SK-N-SH (cell line): ENCODE results near the gene ACACA. TPM values are rescaled to one million over a fixed set of nuclear protein-coding genes. Genes with fewer than 3 reads are reported as not detected.

Source experiments
- CTCF ChIA-PET: fragments of 300-600, 350-600 bp; formaldehyde crosslinking; extraction: SDS; loops from one replicate; lab custom pipeline; 2021; lab: Yijun Ruan, JAX
- POLR2A ChIA-PET: fragments of 350-600 bp; sonication (Branson Sonifier 250); formaldehyde crosslinking; extraction: SDS; loops from one replicate; lab custom pipeline; 2020; ENCODE audit warnings: antibody characterized with exemption, inconsistent platforms; lab: Yijun Ruan, JAX
- DNase-seq: peaks from one replicate; pipeline ENCODE4 v3.0.0; 2012
- H2AFZ ChIP-seq: fragments of 200-600 bp; sonication (generic); 2 replicates; pipeline ENCODE4 v1.8.1; 2016; ENCODE audit warnings: antibody characterized with exemption, mild to moderate bottlenecking, low read depth
- H3F3A ChIP-seq: fragments of 200-600 bp; sonication (generic); replicated peaks from 2 replicates; pipeline ENCODE3; 2016; ENCODE audit warnings: antibody characterized with exemption, mild to moderate bottlenecking; ENCODE audit not compliant: insufficient read depth
- H3K27ac ChIP-seq, 2 experiments: fragments of 200-500 bp in 1 of 2; fragments of 200-600 bp in 1 of 2; sonication (Bioruptor generic) in 1 of 2; sonication (generic), shearing (Covaris generic) in 1 of 2; 2 replicates each; pipeline versions ENCODE4 v1.5.1 to v1.6.1; 2014 to 2016; ENCODE audit warnings: low read depth in 2 of 2, inconsistent platforms in 1 of 2, low read length in 1 of 2, mild to moderate bottlenecking in 1 of 2, mixed read lengths in 1 of 2
- H3K27me3 ChIP-seq: fragments of 200-600 bp; sonication (generic), shearing (Covaris generic); 2 replicates; pipeline ENCODE4 v1.6.1; 2016; ENCODE audit warnings: mixed run types; ENCODE audit not compliant: insufficient read depth
- H3K36me3 ChIP-seq, 2 experiments: fragments of 200-500 bp in 1 of 2; fragments of 200-600 bp in 1 of 2; sonication (Bioruptor generic) in 1 of 2; sonication (generic) in 1 of 2; replicated peaks in 1 of 2; 2 replicates each; pipeline versions ENCODE3 to v1.5.1; 2014 to 2016; ENCODE audit warnings: low read length in 1 of 2, mild to moderate bottlenecking in 1 of 2; ENCODE audit not compliant: insufficient read depth in 2 of 2, control insufficient read depth in 1 of 2
- H3K4me1 ChIP-seq, 2 experiments: fragments of 200-500 bp in 1 of 2; fragments of 200-600 bp in 1 of 2; sonication (Bioruptor generic) in 1 of 2; sonication (generic), shearing (Covaris generic) in 1 of 2; 2 replicates each; pipeline versions ENCODE4 v1.5.1 to v1.6.1; 2014 to 2016; ENCODE audit warnings: low read depth in 1 of 2, low read length in 1 of 2, mixed run types in 1 of 2; ENCODE audit not compliant: insufficient read depth in 2 of 2, control insufficient read depth in 1 of 2
- H3K4me2 ChIP-seq: fragments of 200-600 bp; sonication (generic), shearing (Covaris generic); 2 replicates; pipeline ENCODE4 v1.6.1; 2017; ENCODE audit warnings: mixed run types
- H3K4me3 ChIP-seq, 2 experiments: fragments of 200-500 bp in 1 of 2; fragments of 200-600 bp in 1 of 2; sonication (Bioruptor generic) in 1 of 2; sonication (generic), shearing (Covaris generic) in 1 of 2; 2 replicates each; pipeline versions ENCODE4 v1.5.1 to v1.8.1; 2014 to 2016; ENCODE audit warnings: low read depth in 2 of 2, inconsistent platforms in 1 of 2, low read length in 1 of 2, mild to moderate bottlenecking in 1 of 2, mixed read lengths in 1 of 2, moderate library complexity in 1 of 2
- H3K79me2 ChIP-seq: fragments of 200-600 bp; sonication (generic); 2 replicates; pipeline ENCODE4 v1.8.1; 2017; ENCODE audit warnings: mild to moderate bottlenecking; ENCODE audit not compliant: insufficient read depth
- H3K9ac ChIP-seq: fragments of 200-600 bp; sonication (generic); 2 replicates; pipeline ENCODE4 v1.6.1; 2017; ENCODE audit warnings: mixed run types
- H3K9me2 ChIP-seq: fragments of 200-600 bp; sonication (generic); 2 replicates; pipeline ENCODE4 v1.6.1; 2017; ENCODE audit warnings: mixed run types
- H3K9me3 ChIP-seq: fragments of 200-600 bp; sonication (generic); 2 replicates; pipeline ENCODE4 v1.6.1; 2017; ENCODE audit warnings: mixed run types, mild to moderate bottlenecking, moderate library complexity
- H4K20me1 ChIP-seq: fragments of 200-600 bp; sonication (generic); 2 replicates; pipeline ENCODE4 v1.6.1; 2017; ENCODE audit warnings: mild to moderate bottlenecking, mixed run types; ENCODE audit not compliant: insufficient read depth
- ELF1 ChIP-seq: IDR thresholded peaks from 2 replicates; pipeline ENCODE4 v1.4.0; 2012
- EP300 ChIP-seq, 2 experiments: IDR thresholded peaks; 2 replicates each; pipeline versions ENCODE4 v1.4.0 to v1.6.1; 2012; ENCODE audit warnings: borderline replicate concordance in 1 of 2, low read depth in 1 of 2, low read length in 1 of 2
- EZH2phosphoT487 ChIP-seq: fragments of 200-600 bp; sonication (generic); IDR thresholded peaks from 2 replicates; pipeline ENCODE4 v1.6.1; 2017; ENCODE audit warnings: low read depth, mixed run types, mild to moderate bottlenecking, antibody characterized with exemption, moderate library complexity, borderline replicate concordance
- FOSL2 ChIP-seq: IDR thresholded peaks from 2 replicates; pipeline ENCODE4 v1.4.0; 2012; ENCODE audit warnings: low read depth, mild to moderate bottlenecking, moderate library complexity, borderline replicate concordance
- NFIC ChIP-seq: IDR thresholded peaks from 2 replicates; pipeline ENCODE4 v1.4.0; 2012; ENCODE audit warnings: borderline replicate concordance
- NRF1 ChIP-seq: IDR thresholded peaks from 2 replicates; pipeline ENCODE4 v1.6.1; 2012; ENCODE audit warnings: low read depth, mild to moderate bottlenecking, low read length
- RAD21 ChIP-seq: IDR thresholded peaks from 2 replicates; pipeline ENCODE4 v1.6.1; 2012; ENCODE audit warnings: mild to moderate bottlenecking, low read length
- REST ChIP-seq: IDR thresholded peaks from 2 replicates; pipeline ENCODE4 v1.6.1; 2012; ENCODE audit warnings: mild to moderate bottlenecking, low read depth, low read length, moderate library complexity
- RFX5 ChIP-seq: IDR thresholded peaks from 2 replicates; pipeline ENCODE4 v1.6.1; 2012; ENCODE audit warnings: mild to moderate bottlenecking, improper control_type of control experiment, low read length
- TAF1 ChIP-seq: IDR thresholded peaks from 2 replicates; pipeline ENCODE4 v1.6.1; 2012; ENCODE audit warnings: low read depth, mild to moderate bottlenecking, low read length, moderate library complexity, borderline replicate concordance
- YY1 ChIP-seq: IDR thresholded peaks from 2 replicates; pipeline ENCODE4 v1.4.0; 2012; ENCODE audit warnings: low read depth, mild to moderate bottlenecking
- WGBS: methylation state at CpG from one replicate; pipeline ENCODE4 v1.1.6; 2017; ENCODE audit warnings: low lambda C conversion rate; 5-methylcytosine and 5-hydroxymethylcytosine counted together
- polyA plus RNA-seq, 3 experiments: library from polyadenylated mRNA; depleted of rRNA; stranded (reverse); fragments of >200 nt; gene quantifications; 2 replicates each; pipeline ENCODE4 v1.2.3, GENCODE V29; 2012
- TF ChIP-seq, protein P1 (sequence below): fragments of 150-350 bp; IDR thresholded peaks from 2 replicates; pipeline ENCODE4 v1.6.1; 2017; ENCODE audit warnings: antibody characterized with exemption, low read length, low read depth, borderline replicate concordance
- TF ChIP-seq, protein P2 (sequence below): IDR thresholded peaks from 2 replicates; pipeline ENCODE4; 2012
- TF ChIP-seq, protein P3 (sequence below): IDR thresholded peaks from 2 replicates; pipeline ENCODE4 v1.4.0; 2012; ENCODE audit warnings: low read depth, borderline replicate concordance
- TF ChIP-seq, protein P4 (sequence below): IDR thresholded peaks from 2 replicates; pipeline ENCODE4 v1.4.0; 2012; ENCODE audit warnings: low read depth

ACACA gene
- polyA plus RNA-seq, 1 of the 3 experiments (the other 2 are of a cell fraction): 27.2 TPM

- H3K36me3 ChIP-seq: peaks cover 29 to 53% of the 10 kb centered on the region in 2 experiments
- H3K4me2 ChIP-seq: no peak overlapping the region
- TF ChIP-seq FOSL2 (no peak), TAF1 (no peak), EZH2phosphoT487 (no peak), ELF1 (no peak), NRF1 (no peak)
- TF ChIP-seq, protein P1, sequence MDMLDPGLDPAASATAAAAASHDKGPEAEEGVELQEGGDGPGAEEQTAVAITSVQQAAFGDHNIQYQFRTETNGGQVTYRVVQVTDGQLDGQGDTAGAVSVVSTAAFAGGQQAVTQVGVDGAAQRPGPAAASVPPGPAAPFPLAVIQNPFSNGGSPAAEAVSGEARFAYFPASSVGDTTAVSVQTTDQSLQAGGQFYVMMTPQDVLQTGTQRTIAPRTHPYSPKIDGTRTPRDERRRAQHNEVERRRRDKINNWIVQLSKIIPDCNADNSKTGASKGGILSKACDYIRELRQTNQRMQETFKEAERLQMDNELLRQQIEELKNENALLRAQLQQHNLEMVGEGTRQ: no peak
- TF ChIP-seq, protein P2, sequence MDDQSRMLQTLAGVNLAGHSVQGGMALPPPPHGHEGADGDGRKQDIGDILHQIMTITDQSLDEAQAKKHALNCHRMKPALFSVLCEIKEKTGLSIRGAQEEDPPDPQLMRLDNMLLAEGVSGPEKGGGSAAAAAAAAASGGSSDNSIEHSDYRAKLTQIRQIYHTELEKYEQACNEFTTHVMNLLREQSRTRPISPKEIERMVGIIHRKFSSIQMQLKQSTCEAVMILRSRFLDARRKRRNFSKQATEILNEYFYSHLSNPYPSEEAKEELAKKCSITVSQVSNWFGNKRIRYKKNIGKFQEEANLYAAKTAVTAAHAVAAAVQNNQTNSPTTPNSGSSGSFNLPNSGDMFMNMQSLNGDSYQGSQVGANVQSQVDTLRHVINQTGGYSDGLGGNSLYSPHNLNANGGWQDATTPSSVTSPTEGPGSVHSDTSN: no peak
- TF ChIP-seq, protein P3, sequence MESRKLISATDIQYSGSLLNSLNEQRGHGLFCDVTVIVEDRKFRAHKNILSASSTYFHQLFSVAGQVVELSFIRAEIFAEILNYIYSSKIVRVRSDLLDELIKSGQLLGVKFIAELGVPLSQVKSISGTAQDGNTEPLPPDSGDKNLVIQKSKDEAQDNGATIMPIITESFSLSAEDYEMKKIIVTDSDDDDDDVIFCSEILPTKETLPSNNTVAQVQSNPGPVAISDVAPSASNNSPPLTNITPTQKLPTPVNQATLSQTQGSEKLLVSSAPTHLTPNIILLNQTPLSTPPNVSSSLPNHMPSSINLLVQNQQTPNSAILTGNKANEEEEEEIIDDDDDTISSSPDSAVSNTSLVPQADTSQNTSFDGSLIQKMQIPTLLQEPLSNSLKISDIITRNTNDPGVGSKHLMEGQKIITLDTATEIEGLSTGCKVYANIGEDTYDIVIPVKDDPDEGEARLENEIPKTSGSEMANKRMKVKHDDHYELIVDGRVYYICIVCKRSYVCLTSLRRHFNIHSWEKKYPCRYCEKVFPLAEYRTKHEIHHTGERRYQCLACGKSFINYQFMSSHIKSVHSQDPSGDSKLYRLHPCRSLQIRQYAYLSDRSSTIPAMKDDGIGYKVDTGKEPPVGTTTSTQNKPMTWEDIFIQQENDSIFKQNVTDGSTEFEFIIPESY: no peak
- no peak for DNase-seq
- H3K9me2 ChIP-seq: no peaks in the 10 kb centered on the region
- WGBS: 75% methylated on average over 3 of the region's 3 CpGs
- no peaks in the 10 kb centered on the region for H3K9me3 ChIP-seq
- no peak overlapping the region for H3K27ac ChIP-seq
- no peaks in the 10 kb centered on the region for H3K79me2 ChIP-seq
- peaks cover 11% of the 10 kb centered on the region for H3F3A ChIP-seq
- H3K4me3 ChIP-seq: no peak overlapping the region
- H2AFZ ChIP-seq: no peak overlapping the region
- peaks cover 3 to 9% of the 10 kb centered on the region in 2 experiments; a peak in 2 of 4 replicates for H3K4me1 ChIP-seq
- H4K20me1 ChIP-seq: no peaks in the 10 kb centered on the region
- H3K27me3 ChIP-seq: no peaks in the 10 kb centered on the region
- CTCF ChIA-PET: no interaction called here
- POLR2A ChIA-PET: no interaction called here
- H3K9ac ChIP-seq: no peak overlapping the region
Measured at GRCh38 chr17:37187262-37187661, 219.4 kb downstream of the ACACA start.

- WGBS: 80% methylated on average over 6 of the region's 6 CpGs
- POLR2A ChIA-PET: no interaction called here
Measured at GRCh38 chr17:37182786-37183465, 223.7 kb downstream of the ACACA start.

More at GRCh38 chr17:37182786-37183465, 223.7 kb downstream of the ACACA start:
- peaks cover 9 to 22% of the 10 kb centered on the region in 2 experiments for H3K4me1 ChIP-seq
- TF ChIP-seq, protein P4, sequence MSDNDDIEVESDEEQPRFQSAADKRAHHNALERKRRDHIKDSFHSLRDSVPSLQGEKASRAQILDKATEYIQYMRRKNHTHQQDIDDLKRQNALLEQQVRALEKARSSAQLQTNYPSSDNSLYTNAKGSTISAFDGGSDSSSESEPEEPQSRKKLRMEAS: no peak
- no peak for TF ChIP-seq RFX5
- TF ChIP-seq REST: no peak
- TF ChIP-seq YY1: no peak
- TF ChIP-seq EP300 (IDR thresholded peaks at IDR 0.05; ENCODE audit: borderline replicate concordance in 1 of 2, low read depth in 1 of 2, low read length in 1 of 2): no peak
- no peak for TF ChIP-seq NFIC
- no peak for TF ChIP-seq ELF1
- TF ChIP-seq EZH2phosphoT487: no peak
- no peak for TF ChIP-seq RAD21
- no peak for DNase-seq
- H3K27ac ChIP-seq: no peak overlapping the region
- no peaks in the 10 kb centered on the region for H3K9me2 ChIP-seq
- H4K20me1 ChIP-seq: no peaks in the 10 kb centered on the region
- no peak overlapping the region for H3K9ac ChIP-seq
- H2AFZ ChIP-seq: no peak overlapping the region
- H3K9me3 ChIP-seq: no peaks in the 10 kb centered on the region
- CTCF ChIA-PET: interaction anchor here (1.0 to 3.8 kb wide), 7 partner anchors 9 to 580 kb away, joined by 3 to 21 read pairs (median 5); no protein-coding TSS in a partner anchor
- peaks cover 26 to 41% of the 10 kb centered on the region in 2 experiments for H3K36me3 ChIP-seq
- no peaks in the 10 kb centered on the region for H3K79me2 ChIP-seq
- H3F3A ChIP-seq: peaks cover 21% of the 10 kb centered on the region
- H3K27me3 ChIP-seq: no peaks in the 10 kb centered on the region
- H3K4me3 ChIP-seq: no peak overlapping the region
- no peak overlapping the region for H3K4me2 ChIP-seq
